ENCODE measurements around the gene MYOCOS.

GRCh38 chr1:171653796-171654195 is 31.8 kb downstream of the MYOCOS start:
- TF ChIP-seq, protein P1, sequence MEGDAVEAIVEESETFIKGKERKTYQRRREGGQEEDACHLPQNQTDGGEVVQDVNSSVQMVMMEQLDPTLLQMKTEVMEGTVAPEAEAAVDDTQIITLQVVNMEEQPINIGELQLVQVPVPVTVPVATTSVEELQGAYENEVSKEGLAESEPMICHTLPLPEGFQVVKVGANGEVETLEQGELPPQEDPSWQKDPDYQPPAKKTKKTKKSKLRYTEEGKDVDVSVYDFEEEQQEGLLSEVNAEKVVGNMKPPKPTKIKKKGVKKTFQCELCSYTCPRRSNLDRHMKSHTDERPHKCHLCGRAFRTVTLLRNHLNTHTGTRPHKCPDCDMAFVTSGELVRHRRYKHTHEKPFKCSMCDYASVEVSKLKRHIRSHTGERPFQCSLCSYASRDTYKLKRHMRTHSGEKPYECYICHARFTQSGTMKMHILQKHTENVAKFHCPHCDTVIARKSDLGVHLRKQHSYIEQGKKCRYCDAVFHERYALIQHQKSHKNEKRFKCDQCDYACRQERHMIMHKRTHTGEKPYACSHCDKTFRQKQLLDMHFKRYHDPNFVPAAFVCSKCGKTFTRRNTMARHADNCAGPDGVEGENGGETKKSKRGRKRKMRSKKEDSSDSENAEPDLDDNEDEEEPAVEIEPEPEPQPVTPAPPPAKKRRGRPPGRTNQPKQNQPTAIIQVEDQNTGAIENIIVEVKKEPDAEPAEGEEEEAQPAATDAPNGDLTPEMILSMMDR (conservative IDR thresholded peaks at IDR 0.05; ENCODE audit: low read depth, low read length): no peak
- no peak for TF ChIP-seq EZH2 (IDR thresholded peaks at IDR 0.05; ENCODE audit: borderline replicate concordance, low read depth, low read length, poor library complexity, severe bottlenecking)

Data from A673 (cell line).